Muscle of leg (tissue), 11 donors: Measurements from ENCODE around the gene PTPRT. TPM values are rescaled to one million over a fixed set of nuclear protein-coding genes. Genes with fewer than 3 reads are reported as not detected.
A peak's percentile ranks its signal among the peaks of the same experiment; 100 is the strongest.

Experiments used
- DNase-seq: peaks from one replicate; pipeline ENCODE4 v3.0.0; 2013
- H3K27ac ChIP-seq: one replicate; pipeline ENCODE4 v1.5.1; 2013; ENCODE audit warnings: mild to moderate bottlenecking, low read length, control low read depth
- H3K27me3 ChIP-seq: one replicate; pipeline ENCODE4 v1.6.1; 2013; ENCODE audit warnings: low read length; ENCODE audit not compliant: control insufficient read depth, insufficient read depth
- H3K36me3 ChIP-seq: one replicate; pipeline ENCODE4 v1.6.1; 2013; ENCODE audit warnings: low read length; ENCODE audit not compliant: control insufficient read depth, insufficient read depth
- H3K4me1 ChIP-seq: one replicate; pipeline ENCODE4 v1.6.1; 2013; ENCODE audit warnings: low read length; ENCODE audit not compliant: control insufficient read depth, insufficient read depth
- H3K4me3 ChIP-seq: one replicate; pipeline ENCODE4 v1.5.1; 2013; ENCODE audit warnings: low read length, control low read depth
- H3K9me3 ChIP-seq: replicated peaks from 2 replicates; pipeline ENCODE4 v1.6.1; 2013; ENCODE audit warnings: low read depth, low read length; ENCODE audit not compliant: control insufficient read depth
- WGBS: methylation state at CpG from one replicate; pipeline ENCODE4 v1.1.5; 2013; ENCODE audit warnings: missing lambda C conversion rate; ENCODE audit not compliant: insufficient coverage; 5-methylcytosine and 5-hydroxymethylcytosine counted together
- polyA plus RNA-seq, 8 donors: library from polyadenylated mRNA; unstranded; fragments of 120-200 nt; gene quantifications; one replicate each; pipeline versions ENCODE4 v1.2.1 to v1.2.3, GENCODE V29; 2013; ENCODE audit warnings: inconsistent platforms in 1 of 8, low replicate concordance in 1 of 8; ENCODE audit not compliant: insufficient read length in 8 of 8, insufficient read depth in 1 of 8
- total RNA-seq: library from RNA; stranded (reverse); fragments of 120-200 nt; gene quantifications from one replicate; pipeline ENCODE4 v1.2.4, GENCODE V29; 2013

Gene PTPRT
- total and polyA plus RNA-seq, 9 donors: 0.10 to 0.94 (median 0.51) TPM

DNA sequence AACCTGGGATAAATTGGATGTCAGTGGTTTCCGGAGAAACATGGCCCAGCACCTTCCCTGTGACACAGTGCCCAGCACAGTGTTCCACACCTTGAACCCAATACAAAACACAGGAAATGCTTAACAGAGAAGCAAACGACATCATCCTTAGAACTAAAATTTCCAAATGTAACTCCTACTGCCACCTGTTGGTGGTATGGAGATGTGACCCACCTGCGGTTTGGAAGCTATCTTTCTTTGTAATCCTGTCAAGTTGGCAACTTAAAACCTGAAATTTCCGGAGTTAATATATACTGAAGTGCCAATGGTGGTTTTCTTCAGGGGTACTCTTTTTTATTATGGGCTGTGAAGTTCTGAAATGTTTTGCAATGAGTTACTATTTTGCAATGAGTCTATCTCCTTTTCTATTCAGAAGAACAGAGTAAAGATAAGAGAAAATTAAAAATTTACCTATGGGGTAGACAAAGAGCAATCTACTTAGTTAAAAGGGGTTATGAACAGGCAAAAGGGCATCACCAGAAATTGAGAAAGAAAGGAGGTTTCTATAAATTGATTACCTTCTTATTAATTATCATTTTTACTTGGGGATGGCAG is 658.8 kb downstream of the PTPRT start:
- Histone ChIP-seq H3K9me3 (no peaks in the 10 kb centered on the region), H3K27ac (no peak overlapping the region), H3K4me1 (peaks cover 14% of the 10 kb centered on the region), H3K4me3 (no peak overlapping the region), H3K27me3 (no peaks in the 10 kb centered on the region), H3K36me3 (no peaks in the 10 kb centered on the region)
- peak; percentile 36 for DNase-seq
- no CpG with 5 or more reads among the region's 4 CpGs for WGBS

DNA sequence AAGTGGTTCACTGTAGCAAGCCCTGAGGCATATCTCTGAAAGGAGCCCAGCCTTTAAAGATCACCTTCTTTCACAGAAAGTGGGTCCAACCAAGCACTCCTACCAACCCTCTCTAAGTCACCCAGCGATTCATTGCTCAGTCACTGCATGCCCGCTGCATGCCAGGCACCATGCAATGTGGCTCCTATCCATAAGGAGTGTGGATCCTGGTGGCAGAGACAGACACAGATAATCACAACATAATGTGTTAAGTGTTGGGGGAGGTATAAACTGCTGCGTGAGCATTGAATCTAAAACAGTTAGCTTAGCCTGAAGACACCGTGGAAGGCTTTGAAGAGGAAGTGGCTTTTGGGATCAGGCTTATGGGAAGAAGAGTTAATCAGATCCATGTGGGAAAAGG is 659.5 kb downstream of the PTPRT start:
- H3K27me3 ChIP-seq: no peaks in the 10 kb centered on the region
- DNase-seq: peak; percentile 1
- H3K36me3 ChIP-seq: no peaks in the 10 kb centered on the region
- H3K9me3 ChIP-seq: no peaks in the 10 kb centered on the region
- peaks cover 14% of the 10 kb centered on the region for H3K4me1 ChIP-seq
- 17% methylated on average over 1 of the region's 4 CpGs for WGBS
- no peak overlapping the region for H3K4me3 ChIP-seq
- no peak overlapping the region for H3K27ac ChIP-seq

DNA sequence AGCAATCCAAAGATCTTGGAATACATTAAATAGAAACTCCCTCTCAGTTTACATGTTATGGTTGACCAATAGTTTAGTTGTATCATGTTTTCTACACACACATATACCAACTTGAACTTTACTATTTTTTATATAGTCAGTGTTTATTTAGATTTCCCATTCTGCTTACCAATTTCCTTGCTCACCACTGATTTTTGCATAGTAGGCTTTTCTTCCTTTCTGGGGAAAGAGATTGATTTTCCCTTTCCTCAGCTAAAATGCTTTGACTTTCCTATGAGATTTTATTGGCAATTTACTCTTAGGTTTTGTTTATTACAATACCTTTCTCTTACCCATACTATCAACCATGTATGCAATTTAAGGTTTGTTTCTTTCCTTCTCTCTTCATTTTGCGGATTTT is 665.6 kb downstream of the PTPRT start:
- Histone ChIP-seq H3K9me3 (no peaks in the 10 kb centered on the region), H3K27ac (no peak overlapping the region), H3K36me3 (no peaks in the 10 kb centered on the region), H3K27me3 (no peaks in the 10 kb centered on the region), H3K4me3 (no peak overlapping the region), H3K4me1 (no peaks in the 10 kb centered on the region)
- WGBS: no CpG with 5 or more reads among the region's 1 CpG
- DNase-seq: peak; percentile 17

DNA sequence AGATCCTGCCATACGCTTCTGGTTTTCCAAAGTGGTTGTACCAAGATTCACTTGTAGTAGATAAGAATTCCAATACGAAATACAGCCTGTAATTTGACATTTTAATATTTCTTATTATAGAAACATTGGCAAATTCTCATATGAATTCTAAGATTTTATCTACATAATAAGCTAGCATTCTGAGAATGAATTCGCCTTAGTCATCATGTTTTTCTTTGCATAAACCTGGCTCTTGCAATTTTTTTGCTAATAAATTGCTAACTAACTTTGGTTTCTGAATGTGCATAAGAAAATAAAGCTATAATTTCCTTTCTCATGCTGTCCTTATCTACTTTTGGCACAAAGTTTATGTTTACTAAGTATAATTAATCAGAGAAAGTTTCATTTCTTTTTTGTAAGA is 673.0 kb downstream of the PTPRT start:
- no peaks in the 10 kb centered on the region for H3K27me3 ChIP-seq
- no peaks in the 10 kb centered on the region for H3K4me1 ChIP-seq
- WGBS: no CpG with 5 or more reads among the region's 3 CpGs

DNA sequence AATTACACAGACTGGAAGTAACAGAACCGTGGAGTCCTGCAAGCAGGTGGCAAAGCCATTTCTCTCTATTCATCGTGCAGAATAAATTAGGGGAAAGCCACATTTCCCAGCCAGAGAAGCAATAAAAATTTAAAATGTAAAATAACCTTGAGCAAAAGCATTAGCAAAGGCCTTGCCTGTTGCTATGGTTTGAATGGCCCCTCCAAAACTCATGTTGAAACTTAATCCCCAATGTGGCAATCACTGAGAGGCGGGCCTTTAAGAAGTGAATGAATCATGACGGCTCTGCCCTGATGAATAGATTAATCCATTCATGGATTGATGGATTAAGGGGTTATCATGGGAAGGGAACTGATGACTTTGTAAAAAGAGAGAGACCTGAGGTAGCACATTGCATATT is 679.0 kb downstream of the PTPRT start:
- Histone ChIP-seq H3K4me3 (no peak overlapping the region), H3K4me1 (no peaks in the 10 kb centered on the region), H3K36me3 (no peaks in the 10 kb centered on the region), H3K27ac (no peak overlapping the region), H3K9me3 (no peaks in the 10 kb centered on the region), H3K27me3 (no peaks in the 10 kb centered on the region)
- no peak for DNase-seq
- 100% methylated on average over 2 of the region's 4 CpGs for WGBS

More for the DNA sequence above, 673.0 kb downstream of the PTPRT start:
- Histone ChIP-seq H3K36me3 (no peaks in the 10 kb centered on the region), H3K27ac (no peak overlapping the region), H3K4me3 (no peak overlapping the region), H3K9me3 (no peaks in the 10 kb centered on the region)
- DNase-seq: no peak

DNA sequence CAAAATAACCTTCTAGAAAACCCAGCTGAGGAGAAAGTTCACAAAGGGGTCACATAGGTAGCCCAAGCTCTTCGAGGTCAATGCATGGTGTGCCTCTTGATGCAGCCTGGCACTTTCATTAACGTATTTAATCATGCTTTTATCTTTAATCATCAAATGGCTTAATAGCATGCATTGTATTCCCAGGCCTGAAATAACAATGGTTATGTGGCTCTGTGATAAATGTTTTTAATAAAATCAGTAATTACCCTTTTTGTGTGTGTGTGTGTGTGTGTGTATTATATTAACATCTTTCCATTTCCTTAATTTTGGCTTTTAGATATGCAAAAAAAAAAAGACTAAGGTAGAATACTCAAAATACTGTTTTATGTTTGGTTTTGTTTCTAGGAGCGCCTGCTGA is 681.8 kb downstream of the PTPRT start:
- Histone ChIP-seq H3K27me3 (no peaks in the 10 kb centered on the region), H3K4me3 (no peak overlapping the region), H3K36me3 (no peaks in the 10 kb centered on the region), H3K9me3 (no peaks in the 10 kb centered on the region), H3K4me1 (no peaks in the 10 kb centered on the region), H3K27ac (no peak overlapping the region)
- DNase-seq: no peak
- WGBS: 50% methylated on average over 1 of the region's 3 CpGs

DNA sequence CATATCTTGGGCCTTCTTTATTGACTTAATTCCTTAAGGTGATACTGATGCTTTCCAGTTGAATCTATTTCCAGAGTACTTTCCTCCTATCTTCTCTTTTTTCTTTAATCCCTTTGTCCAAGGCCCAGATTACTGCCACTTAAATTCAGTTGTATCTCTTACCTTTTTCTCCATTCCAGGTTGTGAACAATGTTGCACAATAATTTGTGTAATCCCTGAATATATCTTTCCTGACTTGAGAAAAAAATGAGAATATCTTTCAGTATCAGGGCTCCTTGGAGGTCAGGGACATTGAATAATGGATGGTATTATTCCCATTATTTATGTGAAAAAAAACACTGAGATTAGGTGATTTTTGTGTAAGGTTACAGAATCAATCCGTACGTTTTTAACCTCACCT is 683.3 kb downstream of the PTPRT start:
- H3K4me1 ChIP-seq: no peaks in the 10 kb centered on the region
- WGBS: no CpG with 5 or more reads among the region's 2 CpGs
- no peaks in the 10 kb centered on the region for H3K9me3 ChIP-seq
- no peaks in the 10 kb centered on the region for H3K27me3 ChIP-seq
- DNase-seq: no peak
- H3K27ac ChIP-seq: no peak overlapping the region
- no peak overlapping the region for H3K4me3 ChIP-seq
- no peaks in the 10 kb centered on the region for H3K36me3 ChIP-seq

DNA sequence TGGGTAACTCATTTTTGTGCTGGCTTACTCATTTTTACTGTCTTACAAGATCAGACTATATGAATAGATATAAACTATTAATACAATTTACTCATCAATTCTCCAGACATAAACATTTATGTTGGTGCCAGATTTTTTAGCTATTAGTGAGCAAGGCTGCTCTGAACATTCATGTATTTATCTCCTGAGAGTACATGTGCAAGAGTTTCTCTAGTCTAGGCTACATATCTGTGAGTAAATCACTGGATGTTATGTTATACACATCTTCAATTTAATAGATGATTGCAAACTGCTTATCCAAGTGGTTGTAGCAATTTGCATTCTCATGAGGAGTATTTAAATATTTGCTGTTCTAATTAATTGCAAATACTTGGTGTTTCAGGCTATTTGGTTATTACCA is 687.1 kb downstream of the PTPRT start:
- peak; percentile 58 for DNase-seq
- H3K36me3 ChIP-seq: no peaks in the 10 kb centered on the region
- H3K27ac ChIP-seq: no peak overlapping the region
- H3K4me3 ChIP-seq: no peak overlapping the region
- no peaks in the 10 kb centered on the region for H3K4me1 ChIP-seq
- H3K9me3 ChIP-seq: no peaks in the 10 kb centered on the region
- H3K27me3 ChIP-seq: no peaks in the 10 kb centered on the region

DNA sequence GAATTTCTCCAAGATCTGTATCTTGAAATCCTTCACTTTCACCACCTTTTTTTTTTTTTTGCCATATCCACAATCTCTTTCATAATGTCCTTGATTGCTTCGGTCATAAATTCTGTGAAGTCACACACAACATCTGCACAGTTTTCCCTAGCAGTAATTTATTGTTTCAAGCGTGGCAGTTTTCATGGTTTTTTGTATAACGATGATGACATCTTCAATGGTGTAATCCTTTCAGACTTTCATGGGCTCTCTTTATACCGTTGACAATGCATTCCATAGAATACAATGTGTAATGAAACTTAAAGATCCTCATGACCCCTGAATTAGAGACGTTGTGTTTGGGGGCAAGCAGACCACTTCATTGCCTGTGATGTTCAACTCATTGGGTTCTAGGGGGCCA is 693.1 kb downstream of the PTPRT start:
- no peak for DNase-seq
- Histone ChIP-seq H3K27me3 (no peaks in the 10 kb centered on the region), H3K4me1 (no peaks in the 10 kb centered on the region), H3K4me3 (no peak overlapping the region), H3K9me3 (no peaks in the 10 kb centered on the region), H3K36me3 (no peaks in the 10 kb centered on the region), H3K27ac (no peak overlapping the region)
- no CpG with 5 or more reads among the region's 5 CpGs for WGBS

DNA sequence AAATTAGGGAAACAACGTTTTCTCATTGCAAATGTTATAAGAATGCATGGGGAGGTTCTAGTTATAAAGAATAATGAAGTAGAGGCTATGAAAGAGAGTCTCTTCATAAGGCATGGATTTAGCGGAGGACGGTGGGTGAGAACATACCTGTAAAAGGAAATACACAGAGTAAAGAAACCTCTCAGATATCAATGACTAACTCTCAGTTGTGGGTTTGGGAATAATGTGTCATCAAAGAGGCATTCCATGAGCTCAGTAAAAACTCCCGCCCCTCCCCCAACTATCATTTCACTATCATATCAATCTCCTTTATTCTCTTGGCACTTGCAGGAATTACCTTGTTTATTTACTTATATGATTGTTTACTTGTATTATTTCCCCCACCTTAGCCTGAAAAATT is 695.4 kb downstream of the PTPRT start:
- Histone ChIP-seq H3K4me3 (no peak overlapping the region), H3K36me3 (no peaks in the 10 kb centered on the region), H3K27me3 (no peaks in the 10 kb centered on the region), H3K27ac (no peak overlapping the region), H3K9me3 (no peaks in the 10 kb centered on the region), H3K4me1 (no peaks in the 10 kb centered on the region)
- no CpG with 5 or more reads among the region's 4 CpGs for WGBS
- no peak for DNase-seq

DNA sequence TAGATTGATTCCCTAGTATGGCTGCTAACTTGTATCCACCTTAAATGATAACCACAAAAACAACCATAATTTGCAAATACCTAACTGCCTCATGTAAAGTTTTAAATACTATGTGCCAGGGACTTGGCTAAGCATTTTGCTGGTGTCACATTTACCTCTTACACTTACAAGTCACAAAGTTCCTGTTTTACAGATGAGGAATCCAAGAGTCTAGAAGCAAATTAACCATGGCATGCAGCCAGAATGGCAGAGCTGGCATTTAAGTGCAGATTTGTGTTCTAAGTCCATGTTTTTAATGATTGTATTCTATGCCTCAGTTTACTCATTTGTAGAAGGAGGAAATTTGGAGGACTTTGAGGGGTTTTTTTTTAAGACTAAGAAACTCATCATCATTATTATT is 696.7 kb downstream of the PTPRT start:
- Histone ChIP-seq H3K36me3 (no peaks in the 10 kb centered on the region), H3K27ac (no peak overlapping the region), H3K9me3 (no peaks in the 10 kb centered on the region), H3K27me3 (no peaks in the 10 kb centered on the region), H3K4me3 (no peak overlapping the region), H3K4me1 (no peaks in the 10 kb centered on the region)
- peak; percentile 44 for DNase-seq
